HG02938 (cell line): ENCODE measurements around the gene PGGHG.

Experiments
- ATAC-seq: cut with Tn5 transposase; IDR thresholded peaks from one replicate; pipeline ENCODE4 v1.9.1; 2021; ENCODE audit warnings: mild to moderate bottlenecking, moderate library complexity; ENCODE audit not compliant: unreplicated experiment

The PGGHG gene

GRCh38 chr11:288478-289397 is at the start of gene PGGHG:
Gene PGGHG, plus strand, starts transcription at chr11:289126. Its CDS starts 691 bp downstream, at chr11:289817.
- peak; percentile 39 for ATAC-seq

GRCh38 chr11:240315-240714 is 48.6 kb upstream of the PGGHG start:
- ATAC-seq = no peak

GRCh38 chr11:241634-242033 is 47.3 kb upstream of the PGGHG start:
- no peak for ATAC-seq

- no peak for ATAC-seq
These were observed 44.5 kb upstream of the PGGHG start for GRCh38 chr11:244376-244775.

- no peak for ATAC-seq
These were observed 39.9 kb upstream of the PGGHG start for GRCh38 chr11:249062-249461.

- no peak for ATAC-seq
These were observed 38.7 kb upstream of the PGGHG start for GRCh38 chr11:250274-250673.

- no peak for ATAC-seq
These were observed 38.1 kb upstream of the PGGHG start for GRCh38 chr11:250740-251299.

- no peak for ATAC-seq
These were observed 37.4 kb upstream of the PGGHG start for GRCh38 chr11:251550-251949.

- ATAC-seq = no peak
These were observed 36.3 kb upstream of the PGGHG start for GRCh38 chr11:252666-253065.

GRCh38 chr11:253160-253885 is 35.6 kb upstream of the PGGHG start:
- ATAC-seq = no peak

GRCh38 chr11:253886-254270 is 35.0 kb upstream of the PGGHG start:
- no peak for ATAC-seq

- no peak for ATAC-seq
These were observed 33.8 kb upstream of the PGGHG start for GRCh38 chr11:255176-255575.

- no peak for ATAC-seq
These were observed 33.1 kb upstream of the PGGHG start for GRCh38 chr11:255816-256215.

- no peak for ATAC-seq
These were observed 31.8 kb upstream of the PGGHG start for GRCh38 chr11:256952-257737.

- ATAC-seq = no peak
These were observed 31.0 kb upstream of the PGGHG start for GRCh38 chr11:257766-258493.

- ATAC-seq = no peak
These were observed 29.5 kb upstream of the PGGHG start for GRCh38 chr11:259413-259812.

- no peak for ATAC-seq
These were observed 27.3 kb upstream of the PGGHG start for GRCh38 chr11:261624-262023.

GRCh38 chr11:266676-267439 is 22.1 kb upstream of the PGGHG start:
- ATAC-seq = no peak

- no peak for ATAC-seq
These were observed 21.4 kb upstream of the PGGHG start for GRCh38 chr11:267491-267994.
